Measurements from ENCODE around the gene SHISAL1.

The SHISAL1 gene
- total RNA-seq = 0 to 0.07 reads per million in 2 donors

GRCh38 chr22:44312766-44313165 lies at the start of gene SHISAL1:
Gene SHISAL1 (minus strand): TSS chr22:44312951. CDS start chr22:44300945, 12,006 bp downstream.
- no peak for DNase-seq

- DNase-seq = no peak
Measured at GRCh38 chr22:44361391-44362126, 48.8 kb upstream of the SHISAL1 start.

GRCh38 chr22:44360668-44361381 lies 48.1 kb upstream of the SHISAL1 start:
- DNase-seq = no peak

- DNase-seq = no peak
Measured at GRCh38 chr22:44360306-44360667, 47.5 kb upstream of the SHISAL1 start.

GRCh38 chr22:44359496-44360110 lies 46.9 kb upstream of the SHISAL1 start:
- no peak for DNase-seq

- DNase-seq = no peak
Measured at GRCh38 chr22:44358709-44359440, 46.1 kb upstream of the SHISAL1 start.

- no peak for DNase-seq
Measured at GRCh38 chr22:44357966-44358465, 45.3 kb upstream of the SHISAL1 start.

GRCh38 chr22:44357296-44357965 lies 44.7 kb upstream of the SHISAL1 start:
- no peak for DNase-seq

- DNase-seq = no peak
Measured at GRCh38 chr22:44355716-44356070, 42.9 kb upstream of the SHISAL1 start.

GRCh38 chr22:44354288-44354687 lies 41.5 kb upstream of the SHISAL1 start:
- DNase-seq = no peak

GRCh38 chr22:44353041-44353440 lies 40.3 kb upstream of the SHISAL1 start:
- DNase-seq = no peak

- DNase-seq = no peak
Measured at GRCh38 chr22:44352378-44353035, 39.8 kb upstream of the SHISAL1 start.

GRCh38 chr22:44351685-44352377 lies 39.1 kb upstream of the SHISAL1 start:
- no peak for DNase-seq

- DNase-seq = no peak
Measured at GRCh38 chr22:44351037-44351436, 38.3 kb upstream of the SHISAL1 start.

GRCh38 chr22:44349594-44349993 lies 36.8 kb upstream of the SHISAL1 start:
- no peak for DNase-seq

- no peak for DNase-seq
Measured at GRCh38 chr22:44348971-44349560, 36.3 kb upstream of the SHISAL1 start.

- no peak for DNase-seq
Measured at GRCh38 chr22:44347549-44347948, 34.8 kb upstream of the SHISAL1 start.

- no peak for DNase-seq
Measured at GRCh38 chr22:44347080-44347479, 34.3 kb upstream of the SHISAL1 start.

- no peak for DNase-seq
Measured at GRCh38 chr22:44345872-44346271, 33.1 kb upstream of the SHISAL1 start.

- DNase-seq = no peak
Measured at GRCh38 chr22:44344407-44344806, 31.7 kb upstream of the SHISAL1 start.

Measured in T-helper 9 cell (primary cell).